Breast epithelium (tissue), 3 donors: ENCODE measurements around the gene SPTLC1.

Experiments
- POLR2A ChIP-seq: fragments of 450-650 bp; IDR thresholded peaks from one replicate; pipeline ENCODE4 v1.6.1; 2016; ENCODE audit warnings: antibody characterized with exemption, mild to moderate bottlenecking, moderate library complexity
- POLR2AphosphoS5 ChIP-seq, 3 donors: sonication (generic); formaldehyde crosslinking; IDR thresholded peaks; one replicate each; pipeline ENCODE4 v1.6.1; 2017; ENCODE audit warnings: antibody characterized with exemption in 3 of 3
- TF ChIP-seq, protein P1 (sequence below), 3 donors: fragments of 450-650 bp; IDR thresholded peaks; one replicate each; pipeline ENCODE4 v1.5.1; 2016 to 2017; ENCODE audit warnings: antibody characterized with exemption in 3 of 3, mild to moderate bottlenecking in 3 of 3, moderate library complexity in 3 of 3

DNA sequence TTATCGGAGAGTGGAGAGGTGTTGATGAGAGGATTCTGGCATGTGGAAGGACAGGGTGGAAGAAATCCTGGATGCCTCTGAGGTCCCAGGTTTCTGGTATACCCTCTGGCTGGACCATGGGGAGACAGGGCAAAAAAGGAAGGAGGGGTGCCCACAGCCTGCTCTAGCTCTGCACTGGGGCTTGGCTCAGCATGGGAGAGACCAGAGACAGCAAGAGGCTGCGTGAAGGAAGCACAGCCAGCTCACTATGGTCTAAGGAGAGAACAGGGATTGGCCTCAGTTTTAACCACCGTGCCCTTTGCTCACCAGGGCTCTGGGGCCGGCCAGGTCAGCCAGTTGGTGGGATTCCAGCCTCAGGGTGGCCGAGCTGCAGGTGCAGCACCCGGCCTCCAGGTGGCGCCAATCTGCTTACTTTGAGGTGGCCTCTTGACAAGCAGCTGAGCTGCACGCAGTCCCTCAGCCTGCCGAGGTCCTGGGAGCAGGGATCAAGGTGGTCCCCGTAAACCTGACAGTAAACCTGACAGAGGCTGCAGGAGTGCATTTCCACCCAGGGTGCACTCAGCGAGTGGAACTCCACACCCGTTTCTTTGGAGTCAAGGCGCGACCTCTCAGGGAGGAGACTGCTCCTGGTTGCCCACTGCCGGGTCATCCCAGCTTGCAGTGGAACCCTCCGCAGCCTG lies 25.0 kb upstream of the SPTLC1 start:
- no peak for TF ChIP-seq POLR2AphosphoS5 (IDR thresholded peaks at IDR 0.05)
- no peak for TF ChIP-seq POLR2A
- TF ChIP-seq, protein P1, sequence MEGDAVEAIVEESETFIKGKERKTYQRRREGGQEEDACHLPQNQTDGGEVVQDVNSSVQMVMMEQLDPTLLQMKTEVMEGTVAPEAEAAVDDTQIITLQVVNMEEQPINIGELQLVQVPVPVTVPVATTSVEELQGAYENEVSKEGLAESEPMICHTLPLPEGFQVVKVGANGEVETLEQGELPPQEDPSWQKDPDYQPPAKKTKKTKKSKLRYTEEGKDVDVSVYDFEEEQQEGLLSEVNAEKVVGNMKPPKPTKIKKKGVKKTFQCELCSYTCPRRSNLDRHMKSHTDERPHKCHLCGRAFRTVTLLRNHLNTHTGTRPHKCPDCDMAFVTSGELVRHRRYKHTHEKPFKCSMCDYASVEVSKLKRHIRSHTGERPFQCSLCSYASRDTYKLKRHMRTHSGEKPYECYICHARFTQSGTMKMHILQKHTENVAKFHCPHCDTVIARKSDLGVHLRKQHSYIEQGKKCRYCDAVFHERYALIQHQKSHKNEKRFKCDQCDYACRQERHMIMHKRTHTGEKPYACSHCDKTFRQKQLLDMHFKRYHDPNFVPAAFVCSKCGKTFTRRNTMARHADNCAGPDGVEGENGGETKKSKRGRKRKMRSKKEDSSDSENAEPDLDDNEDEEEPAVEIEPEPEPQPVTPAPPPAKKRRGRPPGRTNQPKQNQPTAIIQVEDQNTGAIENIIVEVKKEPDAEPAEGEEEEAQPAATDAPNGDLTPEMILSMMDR (IDR thresholded peaks at IDR 0.05) = peak; percentile 70 to 79 (median 74)
